Gastrocnemius medialis (tissue), 4 donors: ENCODE measurements around the gene OPALIN.

Experiments used
- POLR2A ChIP-seq, 2 donors: fragments of 450-650 bp; IDR thresholded peaks; one replicate each; pipeline ENCODE4 v1.6.1; 2017; ENCODE audit warnings: antibody characterized with exemption in 2 of 2, mild to moderate bottlenecking in 2 of 2, moderate library complexity in 2 of 2
- TF ChIP-seq, protein P1 (sequence below), 5 experiments: fragments of 450-650 bp in 3 of 5; fragments of 200-600 bp in 2 of 5; sonication (generic) in 2 of 5; IDR thresholded peaks in 4 of 5; conservative IDR thresholded peaks in 1 of 5; 1 replicate in 4 of 5; 2 replicates in 1 of 5; pipeline ENCODE4 v1.5.1; 2016 to 2019; ENCODE audit warnings: antibody characterized with exemption in 5 of 5, mild to moderate bottlenecking in 3 of 5, moderate library complexity in 3 of 5

DNA sequence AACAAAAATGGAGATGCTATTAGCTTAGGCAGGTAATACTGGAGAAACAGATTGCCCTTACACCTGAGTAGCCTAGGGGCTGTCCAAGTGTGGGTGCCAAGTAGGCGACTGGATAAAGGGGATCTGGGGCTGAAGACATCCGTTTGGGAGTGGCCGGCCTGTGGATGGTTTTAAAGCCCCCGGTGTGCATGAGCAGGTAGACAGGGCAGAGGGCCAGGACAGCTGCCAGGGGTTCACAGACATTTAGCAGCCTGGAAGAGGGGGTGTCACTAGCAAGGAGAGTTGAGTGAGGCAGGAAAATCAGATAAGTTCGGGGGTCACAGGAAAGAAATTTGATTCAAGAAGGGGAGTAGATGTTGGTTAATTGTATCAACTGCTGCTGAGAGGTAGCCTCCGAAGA is 1.5 kb upstream of the OPALIN start:
- TF ChIP-seq, protein P1, sequence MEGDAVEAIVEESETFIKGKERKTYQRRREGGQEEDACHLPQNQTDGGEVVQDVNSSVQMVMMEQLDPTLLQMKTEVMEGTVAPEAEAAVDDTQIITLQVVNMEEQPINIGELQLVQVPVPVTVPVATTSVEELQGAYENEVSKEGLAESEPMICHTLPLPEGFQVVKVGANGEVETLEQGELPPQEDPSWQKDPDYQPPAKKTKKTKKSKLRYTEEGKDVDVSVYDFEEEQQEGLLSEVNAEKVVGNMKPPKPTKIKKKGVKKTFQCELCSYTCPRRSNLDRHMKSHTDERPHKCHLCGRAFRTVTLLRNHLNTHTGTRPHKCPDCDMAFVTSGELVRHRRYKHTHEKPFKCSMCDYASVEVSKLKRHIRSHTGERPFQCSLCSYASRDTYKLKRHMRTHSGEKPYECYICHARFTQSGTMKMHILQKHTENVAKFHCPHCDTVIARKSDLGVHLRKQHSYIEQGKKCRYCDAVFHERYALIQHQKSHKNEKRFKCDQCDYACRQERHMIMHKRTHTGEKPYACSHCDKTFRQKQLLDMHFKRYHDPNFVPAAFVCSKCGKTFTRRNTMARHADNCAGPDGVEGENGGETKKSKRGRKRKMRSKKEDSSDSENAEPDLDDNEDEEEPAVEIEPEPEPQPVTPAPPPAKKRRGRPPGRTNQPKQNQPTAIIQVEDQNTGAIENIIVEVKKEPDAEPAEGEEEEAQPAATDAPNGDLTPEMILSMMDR (IDR thresholded peaks at IDR 0.05 in 4 of 5, conservative IDR thresholded peaks at IDR 0.05 in 1 of 5): no peak
- no peak for TF ChIP-seq POLR2A (IDR thresholded peaks at IDR 0.05)
